ENCODE results near the gene ARVCF. TPM values are rescaled to one million over a fixed set of nuclear protein-coding genes. Genes with fewer than 3 reads are reported as not detected.

Gene ARVCF
- total RNA-seq, 4 donors from 2014 or later = 6.5 to 20.0 (median 9.3) TPM

DNA sequence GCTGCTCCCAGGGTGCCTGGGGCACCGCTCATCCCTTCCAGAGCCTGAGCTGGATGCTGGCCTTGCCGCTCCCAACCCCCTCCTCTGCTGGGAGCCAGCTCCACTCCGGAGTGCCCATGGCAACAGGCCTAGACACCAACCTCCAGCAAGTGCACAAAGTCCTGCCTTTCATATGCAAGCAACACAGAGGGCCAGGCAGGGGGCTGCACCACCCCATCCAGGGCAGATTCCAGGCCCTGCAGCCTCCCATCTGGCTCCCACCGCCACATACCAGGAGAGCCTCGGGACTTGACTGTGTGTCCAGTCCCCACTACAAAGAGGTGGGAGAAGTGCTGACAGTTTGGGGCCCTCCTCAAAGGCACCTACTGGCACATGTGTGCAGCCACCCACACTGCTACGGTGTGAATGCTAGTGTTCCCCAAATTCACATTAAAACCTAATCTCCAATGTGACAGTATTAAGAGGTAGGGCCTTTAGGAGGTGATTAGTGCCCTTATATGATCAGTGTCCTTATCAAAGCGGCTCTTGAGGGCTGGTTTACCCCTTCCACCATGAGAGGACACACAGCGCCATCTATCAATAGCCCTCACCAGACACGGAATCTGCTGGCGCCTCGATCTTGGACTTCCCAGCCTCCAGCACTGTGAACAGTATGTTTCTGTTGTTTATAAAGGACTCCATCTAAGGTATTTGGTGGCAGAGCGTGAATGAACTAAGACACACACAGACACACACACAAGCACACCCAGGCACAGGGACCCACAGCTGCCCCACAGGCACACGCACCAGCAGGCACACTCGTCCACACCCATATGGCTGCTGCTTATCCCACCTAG is 16.2 kb downstream of the ARVCF start:
- ATAC-seq (ENCODE audit: low FRiP score) (no peak), DNase-seq (ENCODE audit: low spot score) (no peak)
- TF ChIP-seq, protein P1, sequence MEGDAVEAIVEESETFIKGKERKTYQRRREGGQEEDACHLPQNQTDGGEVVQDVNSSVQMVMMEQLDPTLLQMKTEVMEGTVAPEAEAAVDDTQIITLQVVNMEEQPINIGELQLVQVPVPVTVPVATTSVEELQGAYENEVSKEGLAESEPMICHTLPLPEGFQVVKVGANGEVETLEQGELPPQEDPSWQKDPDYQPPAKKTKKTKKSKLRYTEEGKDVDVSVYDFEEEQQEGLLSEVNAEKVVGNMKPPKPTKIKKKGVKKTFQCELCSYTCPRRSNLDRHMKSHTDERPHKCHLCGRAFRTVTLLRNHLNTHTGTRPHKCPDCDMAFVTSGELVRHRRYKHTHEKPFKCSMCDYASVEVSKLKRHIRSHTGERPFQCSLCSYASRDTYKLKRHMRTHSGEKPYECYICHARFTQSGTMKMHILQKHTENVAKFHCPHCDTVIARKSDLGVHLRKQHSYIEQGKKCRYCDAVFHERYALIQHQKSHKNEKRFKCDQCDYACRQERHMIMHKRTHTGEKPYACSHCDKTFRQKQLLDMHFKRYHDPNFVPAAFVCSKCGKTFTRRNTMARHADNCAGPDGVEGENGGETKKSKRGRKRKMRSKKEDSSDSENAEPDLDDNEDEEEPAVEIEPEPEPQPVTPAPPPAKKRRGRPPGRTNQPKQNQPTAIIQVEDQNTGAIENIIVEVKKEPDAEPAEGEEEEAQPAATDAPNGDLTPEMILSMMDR (IDR thresholded peaks at IDR 0.05) = no peak

- TF ChIP-seq, protein P1 (IDR thresholded peaks at IDR 0.05) = no peak
- ATAC-seq (ENCODE audit: low FRiP score) (no peak), DNase-seq (ENCODE audit: low spot score) (no peak)
These were observed 17.4 kb downstream of the ARVCF start for GRCh38 chr22:19998991-19999820.

DNA sequence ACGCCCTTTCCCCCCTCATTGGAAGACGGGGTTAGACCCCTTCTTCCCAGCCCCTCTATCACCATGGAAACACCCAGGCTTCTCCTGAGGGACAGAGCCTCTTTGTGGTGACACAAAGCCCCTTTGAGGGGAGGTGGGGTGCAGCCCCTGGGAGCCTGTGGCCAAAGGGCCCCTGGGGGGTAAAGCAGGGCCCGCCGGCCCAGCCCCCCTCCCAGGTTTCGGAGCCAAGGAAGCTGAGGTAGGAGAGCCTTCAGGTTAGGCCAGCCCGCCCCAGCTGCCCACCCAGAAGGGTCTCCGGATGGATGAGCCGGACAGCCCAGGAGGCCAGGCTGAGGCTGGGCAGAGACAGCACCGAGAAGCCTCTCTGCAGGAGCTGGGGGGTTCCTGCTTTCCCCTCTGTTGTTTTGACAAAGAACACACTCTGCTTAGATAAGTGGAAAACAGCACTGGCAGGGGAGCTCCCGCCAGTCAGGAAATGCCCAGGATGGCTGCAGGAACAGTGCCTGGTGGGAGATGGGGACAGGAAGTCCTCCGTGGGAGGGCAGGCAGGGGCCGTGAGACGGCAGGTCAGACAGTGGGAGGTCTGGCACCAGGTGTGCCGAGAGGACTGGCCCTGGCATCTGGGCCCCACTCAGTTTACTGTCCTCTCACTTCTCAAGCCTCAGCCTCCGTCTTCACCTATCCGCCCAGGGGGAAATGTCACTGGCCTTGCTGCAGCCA is 18.2 kb downstream of the ARVCF start:
- DNase-seq (ENCODE audit: low spot score) (no peak), ATAC-seq (ENCODE audit: low FRiP score) (no peak)
- TF ChIP-seq, protein P1 (IDR thresholded peaks at IDR 0.05) = no peak

DNA sequence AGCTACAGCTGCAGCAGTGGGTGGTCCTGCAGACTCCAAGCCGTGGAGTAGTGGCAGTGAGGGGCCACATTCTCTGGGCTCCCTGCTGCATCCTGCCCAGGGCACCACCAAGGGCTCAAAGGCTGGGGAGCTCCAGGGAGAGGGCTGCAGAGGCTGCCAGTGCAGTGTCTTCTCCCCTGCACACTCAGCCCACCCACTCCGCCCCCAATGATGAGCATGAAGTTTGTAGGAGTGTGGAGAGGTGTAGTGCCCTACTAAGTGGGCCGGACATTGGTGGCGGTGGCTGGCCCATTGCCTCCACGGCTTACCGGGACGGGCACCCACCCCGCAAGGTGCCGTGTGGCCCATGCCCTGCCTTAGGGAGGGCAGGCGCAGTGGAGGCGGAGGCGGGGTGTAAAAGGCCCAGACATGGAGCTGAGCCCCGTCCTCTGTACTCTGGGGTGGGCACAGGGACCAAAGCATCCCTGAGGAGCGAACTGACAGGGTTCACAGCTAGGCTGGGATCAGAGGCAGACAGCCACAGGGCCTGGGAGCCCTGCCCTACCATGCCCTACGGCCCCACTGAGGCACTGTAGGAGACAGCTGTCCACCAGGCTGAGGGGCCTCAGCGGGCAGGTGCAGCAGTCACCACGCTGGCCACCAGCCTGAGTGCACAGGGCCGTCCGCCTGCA is 18.9 kb downstream of the ARVCF start:
- TF ChIP-seq, protein P1 (IDR thresholded peaks at IDR 0.05) = no peak
- DNase-seq (ENCODE audit: low spot score) (no peak), ATAC-seq (ENCODE audit: low FRiP score) (no peak)

- TF ChIP-seq, protein P1 (IDR thresholded peaks at IDR 0.05) = no peak
- DNase-seq (ENCODE audit: low spot score) (no peak), ATAC-seq (ENCODE audit: low FRiP score) (no peak)
These were observed 19.8 kb downstream of the ARVCF start for GRCh38 chr22:19996694-19997384.
